SIG-M5 treated with dmso at 0.1 percent for 504 hours (cell line): ENCODE measurements around the gene SLC35A3.
"Not testable (repeated sequence)": the region's sequence is repeated elsewhere in the genome, so short reads cannot be mapped to it uniquely, and the experiment has no call there.

Experiments used
- DNase-seq: peaks from one replicate; lab custom pipeline; 2025; ENCODE audit not compliant: unreplicated experiment; lab: John Stamatoyannopoulos, UW

The SLC35A3 gene

GRCh38 chr1:100034470-100034869 is 64.7 kb downstream of the SLC35A3 start:
- peak; percentile 26 for DNase-seq

DNA sequence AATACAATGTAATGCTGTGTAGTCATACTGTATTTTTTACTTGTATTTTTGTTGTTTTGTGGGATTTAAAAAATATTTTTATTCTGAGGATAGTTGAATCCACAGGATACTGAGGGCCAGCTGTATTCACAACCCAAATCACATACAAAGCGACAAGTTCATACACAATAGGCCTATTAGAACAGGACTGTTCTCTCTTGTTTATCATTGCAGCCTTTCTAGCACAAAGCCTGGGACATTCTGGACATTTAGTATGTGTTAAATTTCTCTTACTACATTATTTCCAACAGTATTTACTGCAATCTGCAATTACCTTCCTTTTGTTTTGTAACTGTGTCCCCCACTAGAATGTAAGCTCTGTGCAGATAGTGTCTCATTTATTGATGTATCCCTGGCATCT is 65.4 kb downstream of the SLC35A3 start:
- no peak for DNase-seq

DNA sequence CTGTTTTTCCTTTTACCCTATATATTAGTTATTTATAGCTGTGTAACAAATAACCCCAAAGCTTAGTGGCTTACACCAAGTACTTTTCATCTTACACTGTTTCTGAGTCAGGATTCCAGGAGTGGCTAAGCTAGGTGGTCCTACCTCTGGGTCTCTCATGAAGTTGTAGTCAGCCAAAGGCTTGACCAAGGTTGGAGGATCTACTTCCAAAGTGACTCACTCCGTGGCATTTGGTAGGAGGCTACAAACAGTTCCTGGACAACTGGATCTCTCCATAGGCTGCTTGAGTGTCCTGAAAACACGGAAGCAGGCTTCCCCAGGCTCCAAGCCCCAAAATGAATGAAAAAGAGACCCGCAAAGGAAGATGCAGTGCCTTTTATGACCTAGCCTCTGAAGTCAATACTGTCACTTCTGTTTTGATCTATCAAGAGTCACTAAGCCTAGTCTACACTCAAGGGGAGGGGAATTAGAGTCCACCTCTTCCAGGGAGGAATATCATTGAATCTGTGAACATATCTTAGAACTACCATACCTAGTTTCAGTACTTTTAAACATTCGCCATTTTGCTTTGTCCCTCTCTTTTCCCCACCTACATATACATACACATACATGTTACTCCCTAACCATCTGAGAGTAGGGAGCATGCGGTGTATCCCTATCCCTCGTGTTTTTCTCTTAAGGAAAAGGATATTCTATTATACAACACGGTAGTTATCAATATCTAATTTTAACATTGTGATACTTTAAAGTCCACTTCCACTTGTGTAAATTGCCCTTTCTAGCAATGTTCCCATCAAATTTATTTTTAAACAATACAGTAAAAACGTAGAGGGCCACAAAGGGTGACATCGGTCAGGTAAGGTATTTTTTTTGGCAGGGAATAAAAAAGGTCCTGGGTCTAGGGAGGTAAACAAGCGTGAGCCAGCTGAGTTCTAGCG is 67.2 kb downstream of the SLC35A3 start:
- DNase-seq = peak; percentile 13

GRCh38 chr1:100037656-100037926 is 67.8 kb downstream of the SLC35A3 start:
- no peak for DNase-seq

- peak; percentile 69 for DNase-seq
These were observed 68.3 kb downstream of the SLC35A3 start for GRCh38 chr1:100037927-100038659.

DNA sequence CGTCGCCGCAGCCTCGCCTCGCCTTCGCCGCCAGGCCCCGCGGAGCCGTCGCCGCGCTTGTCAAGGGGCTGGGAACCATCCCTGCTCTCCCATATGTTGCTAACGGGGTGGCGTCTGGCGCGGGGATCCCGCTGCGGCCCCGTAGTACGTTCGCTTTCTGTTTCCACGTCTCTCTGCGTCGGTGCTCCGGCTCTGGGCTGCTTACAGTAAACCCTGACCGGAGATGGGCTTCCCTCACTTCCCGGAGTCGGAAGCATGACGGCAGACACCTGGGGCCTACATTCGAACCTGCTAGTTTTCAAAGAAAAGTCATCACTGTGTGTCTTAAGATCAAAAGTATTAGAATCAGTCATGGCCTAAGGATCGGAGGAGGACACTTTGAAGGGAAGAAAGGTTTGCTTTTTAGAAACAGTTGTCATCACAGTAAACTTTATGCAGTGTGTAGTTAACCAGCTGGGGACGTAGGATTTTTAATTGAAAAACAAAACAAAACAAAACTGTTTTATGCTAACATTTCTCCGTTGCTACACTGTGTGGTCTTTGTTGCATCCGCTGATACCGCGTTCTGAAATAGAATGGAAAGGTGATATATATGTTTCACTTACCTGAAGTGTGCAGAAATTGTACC is 69.0 kb downstream of the SLC35A3 start:
- DNase-seq = peak; percentile 41

DNA sequence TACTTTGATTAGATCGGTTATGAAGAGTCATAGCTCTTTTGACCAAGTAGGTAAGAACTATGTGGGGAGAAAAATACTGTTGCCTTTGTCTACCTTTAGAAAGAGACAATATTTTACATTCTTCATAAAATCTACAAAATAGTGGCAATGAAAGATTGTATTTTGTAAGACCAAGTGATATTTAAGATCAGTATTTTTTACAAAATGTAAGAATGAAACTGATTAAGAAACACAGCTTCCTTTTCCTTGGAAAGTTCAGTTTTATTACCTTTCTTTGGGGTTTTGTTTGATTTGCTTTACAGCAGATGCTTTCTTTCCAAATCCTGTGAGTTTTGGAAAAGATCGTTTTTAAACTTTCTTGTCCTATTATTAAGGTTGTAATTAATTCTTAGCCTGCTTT is 69.8 kb downstream of the SLC35A3 start:
- DNase-seq = no peak

GRCh38 chr1:100045206-100045605 is 75.4 kb downstream of the SLC35A3 start:
- no peak for DNase-seq

DNA sequence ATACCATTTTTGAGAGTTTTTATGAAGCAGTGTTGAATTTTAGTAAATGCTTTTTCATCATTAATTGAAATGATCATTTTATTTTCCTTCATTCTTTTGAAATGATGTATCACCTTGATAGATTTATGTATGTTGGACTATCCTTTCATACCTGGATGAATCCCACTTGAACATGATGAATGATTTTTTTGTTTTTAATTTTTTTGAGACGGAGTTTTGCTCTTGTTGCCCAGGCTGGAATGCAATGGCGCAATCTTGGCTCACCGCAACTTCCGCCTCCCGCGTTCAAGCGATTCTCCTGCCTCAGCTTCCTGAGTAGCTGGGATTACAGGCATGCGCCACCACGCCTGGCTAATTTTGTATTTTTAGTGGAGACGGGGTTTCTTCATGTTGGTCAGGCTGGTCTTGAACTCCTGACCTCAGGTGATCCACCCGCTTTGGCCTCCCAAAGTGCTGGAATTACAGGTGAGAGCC is 77.5 kb downstream of the SLC35A3 start:
- not testable (repeated sequence) for DNase-seq

- DNase-seq = no peak
These were observed 80.3 kb downstream of the SLC35A3 start for GRCh38 chr1:100050139-100050538.

GRCh38 chr1:100051401-100051800 is 81.6 kb downstream of the SLC35A3 start:
- DNase-seq = no peak

- DNase-seq = no peak
These were observed 82.1 kb downstream of the SLC35A3 start for GRCh38 chr1:100051893-100052292.

- no peak for DNase-seq
These were observed 83.3 kb downstream of the SLC35A3 start for GRCh38 chr1:100053119-100053518.

DNA sequence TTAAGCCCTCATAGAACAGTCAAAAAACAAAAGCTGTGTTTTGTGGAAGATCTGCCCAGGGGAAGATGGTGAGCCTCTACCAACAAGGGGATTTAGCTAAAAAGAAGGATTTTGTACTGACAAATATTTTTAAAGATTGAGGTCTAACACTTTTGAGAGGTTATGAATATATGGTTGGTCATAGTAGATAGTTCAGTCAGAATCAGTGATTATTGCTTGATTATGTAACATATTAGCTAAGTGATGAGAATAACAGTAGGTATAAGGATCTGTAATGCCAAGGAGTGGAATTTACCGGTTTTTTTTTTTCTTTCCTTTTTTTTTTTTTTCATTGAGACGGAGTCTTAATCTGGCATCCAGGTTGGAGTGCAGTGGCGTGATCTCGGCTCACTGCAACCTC is 83.9 kb downstream of the SLC35A3 start:
- no peak for DNase-seq

DNA sequence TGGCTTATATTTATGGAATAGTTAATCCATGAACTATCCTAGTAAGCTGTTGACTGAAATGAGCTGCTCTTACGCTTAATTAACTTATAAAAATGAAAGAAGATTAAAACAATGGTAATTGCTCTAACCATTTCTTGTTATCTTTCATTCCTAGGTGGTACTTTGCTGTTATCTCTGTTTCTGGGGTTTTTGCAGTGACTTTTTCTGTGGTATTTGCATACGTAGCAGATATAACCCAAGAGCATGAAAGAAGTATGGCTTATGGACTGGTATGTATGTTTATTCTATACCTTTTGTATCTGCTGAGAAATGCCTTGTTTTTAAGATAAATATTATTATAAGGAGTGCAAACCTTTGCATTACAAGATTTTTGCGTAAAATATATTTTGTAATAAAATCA is 91.9 kb downstream of the SLC35A3 start:
- DNase-seq = no peak

GRCh38 chr1:100065183-100065968 is 95.6 kb downstream of the SLC35A3 start:
- DNase-seq = no peak

- DNase-seq = no peak
These were observed 96.1 kb downstream of the SLC35A3 start for GRCh38 chr1:100065969-100066227.

DNA sequence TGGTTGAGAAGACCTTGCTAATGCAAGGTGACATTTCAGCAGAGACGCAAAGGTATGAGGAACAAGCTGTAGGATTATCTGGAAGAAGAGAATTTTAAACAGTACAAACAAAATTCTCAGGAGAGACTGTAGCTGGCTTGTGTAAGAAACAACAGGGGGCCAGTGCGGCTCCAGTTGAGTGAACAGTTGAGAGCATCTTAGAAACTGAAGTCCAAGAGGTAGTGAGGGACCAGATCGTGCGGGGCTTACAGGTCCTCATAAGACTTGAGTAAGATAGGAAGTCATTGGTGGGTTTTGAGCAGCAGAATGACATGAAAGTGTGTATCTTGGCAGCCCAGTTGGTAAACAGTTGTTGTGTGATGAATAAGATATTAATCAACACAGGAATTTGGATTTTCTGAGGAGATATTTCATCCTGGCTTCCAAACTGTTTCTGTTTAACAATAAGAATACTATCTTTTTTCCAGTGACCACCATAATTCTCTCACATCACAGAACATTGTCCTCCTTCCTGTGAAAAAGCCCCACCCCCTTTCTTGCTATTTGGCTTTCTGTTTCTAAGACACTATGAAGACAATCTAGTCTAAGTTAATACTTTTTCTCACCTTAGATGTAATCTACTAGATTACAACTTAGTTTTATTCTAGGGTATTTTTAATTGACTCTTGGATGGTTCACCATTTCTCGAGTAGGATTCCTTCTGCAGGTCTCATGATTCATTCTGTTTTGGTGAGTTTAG is 100.6 kb downstream of the SLC35A3 start:
- no peak for DNase-seq

GRCh38 chr1:100073531-100073930 is 103.7 kb downstream of the SLC35A3 start:
- no peak for DNase-seq

GRCh38 chr1:100074604-100075395 is 105.0 kb downstream of the SLC35A3 start:
- no peak for DNase-seq
